SIG-M5 (cell line): ENCODE results near the gene WARS2.
A peak's percentile ranks its signal among the peaks of the same experiment; 100 is the strongest.
"Not testable (repeated sequence)": the region's sequence is repeated elsewhere in the genome, so short reads cannot be mapped to it uniquely, and the experiment has no call there.

Source experiments
- DNase-seq: peaks from one replicate; lab custom pipeline; 2025; lab: John Stamatoyannopoulos, UW

The WARS2 gene

GRCh38 chr1:119140177-119141019 lies at the start of gene WARS2:
Gene WARS2, minus strand, starts transcription at chr1:119140653. Its CDS starts 9 bp downstream, at chr1:119140644.
- DNase-seq, result peak; percentile 83

DNA sequence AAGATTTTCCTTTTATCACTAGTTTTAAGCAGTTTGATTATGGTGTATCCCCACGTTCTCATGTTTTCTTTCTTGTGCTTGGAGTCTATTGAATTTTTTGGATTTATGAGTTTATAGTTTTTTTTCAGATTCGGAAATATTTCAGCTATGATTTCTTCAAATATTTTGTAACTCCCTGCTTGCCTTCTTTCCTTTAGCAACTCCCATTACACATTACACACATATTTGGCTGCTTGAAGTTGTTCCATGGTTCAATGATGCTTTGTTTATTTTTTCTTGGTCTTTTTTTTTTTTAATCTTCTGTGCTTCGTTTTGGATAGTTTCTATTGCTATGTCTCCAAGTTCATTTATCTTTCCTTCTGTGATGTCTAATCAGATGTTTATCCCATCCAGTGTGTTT lies 48.5 kb upstream of the WARS2 start:
- no peak for DNase-seq

DNA sequence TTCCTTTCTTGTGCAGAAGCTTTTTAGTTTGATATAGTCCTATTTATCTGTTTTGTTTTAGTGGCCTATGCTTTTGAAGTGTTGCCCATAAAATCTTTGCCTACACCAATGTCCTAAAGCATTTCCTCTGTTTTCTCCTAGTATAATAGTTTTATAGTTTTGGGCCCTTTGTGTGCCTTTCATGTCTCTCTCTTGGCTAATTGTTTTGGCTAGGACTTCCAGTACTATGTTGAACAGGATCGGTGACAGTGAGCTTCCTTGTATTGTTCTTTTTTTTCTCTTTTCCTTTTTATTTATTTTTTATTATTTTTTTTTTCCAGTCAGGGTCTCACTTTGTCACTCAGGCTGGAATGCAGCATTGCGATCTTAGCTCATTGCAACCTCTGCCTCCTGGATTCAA lies 47.0 kb upstream of the WARS2 start:
- no peak for DNase-seq

- DNase-seq, result no peak
These were observed 46.0 kb upstream of the WARS2 start for GRCh38 chr1:119186471-119186870.

DNA sequence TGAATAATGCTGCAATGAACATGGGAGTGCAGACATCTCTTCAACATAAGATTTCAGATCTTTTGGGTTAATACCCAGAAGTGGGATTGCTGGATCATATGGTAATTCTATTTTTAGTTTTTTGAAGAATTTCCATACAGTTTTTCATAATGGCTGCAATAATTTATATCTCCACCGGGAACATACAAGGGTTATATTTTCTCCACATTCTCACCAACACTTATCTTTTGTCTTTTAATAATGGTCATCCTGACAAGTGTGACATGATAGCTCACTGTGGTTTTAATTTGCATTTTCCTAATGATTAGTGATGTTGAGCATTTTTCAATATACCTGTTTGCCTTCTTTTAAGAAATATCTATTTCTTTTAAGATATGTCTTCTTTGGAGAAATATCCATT lies 44.5 kb upstream of the WARS2 start:
- no peak for DNase-seq

DNA sequence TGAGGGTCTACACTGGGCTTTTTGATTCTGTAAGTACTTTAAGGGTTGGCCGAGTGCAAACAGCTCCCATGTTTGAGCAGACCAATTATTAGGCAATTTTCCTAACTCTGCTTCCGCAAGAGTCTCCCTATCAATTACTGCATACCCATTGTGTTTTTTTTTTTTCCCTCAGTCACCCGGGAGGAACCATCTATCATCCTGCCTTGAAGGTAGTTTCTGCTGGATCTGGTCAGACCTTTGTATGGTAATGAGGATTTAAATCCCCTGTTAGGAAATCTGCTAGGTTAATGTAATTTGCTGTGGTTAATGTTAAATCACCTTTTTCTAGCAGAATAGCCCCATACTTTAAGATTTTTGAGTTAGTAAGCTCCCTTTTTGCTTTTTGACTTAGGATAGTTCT lies 40.8 kb upstream of the WARS2 start:
- no peak for DNase-seq

DNA sequence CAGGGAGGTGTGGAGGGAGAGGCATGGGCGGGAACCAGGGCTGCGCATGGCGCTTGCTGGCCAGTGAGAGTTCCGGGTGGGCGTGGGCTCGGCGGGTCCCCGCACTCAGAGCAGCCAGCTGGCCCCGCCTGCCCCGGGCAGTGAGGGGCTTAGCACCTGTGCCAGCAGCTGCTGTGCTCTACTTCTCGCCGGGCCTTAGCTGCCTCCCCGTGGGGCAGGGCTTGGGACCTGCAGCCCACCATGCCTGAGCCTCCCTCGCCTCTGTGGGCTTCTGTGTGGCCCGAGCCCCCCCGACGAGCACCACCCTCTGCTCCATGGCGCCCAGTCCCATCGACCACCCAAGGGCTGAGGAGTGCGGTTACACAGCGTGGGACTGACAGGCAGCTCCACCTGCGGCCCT lies 38.6 kb upstream of the WARS2 start:
- DNase-seq, result no peak

GRCh38 chr1:119172927-119173326 lies 32.5 kb upstream of the WARS2 start:
- not testable (repeated sequence) for DNase-seq

DNA sequence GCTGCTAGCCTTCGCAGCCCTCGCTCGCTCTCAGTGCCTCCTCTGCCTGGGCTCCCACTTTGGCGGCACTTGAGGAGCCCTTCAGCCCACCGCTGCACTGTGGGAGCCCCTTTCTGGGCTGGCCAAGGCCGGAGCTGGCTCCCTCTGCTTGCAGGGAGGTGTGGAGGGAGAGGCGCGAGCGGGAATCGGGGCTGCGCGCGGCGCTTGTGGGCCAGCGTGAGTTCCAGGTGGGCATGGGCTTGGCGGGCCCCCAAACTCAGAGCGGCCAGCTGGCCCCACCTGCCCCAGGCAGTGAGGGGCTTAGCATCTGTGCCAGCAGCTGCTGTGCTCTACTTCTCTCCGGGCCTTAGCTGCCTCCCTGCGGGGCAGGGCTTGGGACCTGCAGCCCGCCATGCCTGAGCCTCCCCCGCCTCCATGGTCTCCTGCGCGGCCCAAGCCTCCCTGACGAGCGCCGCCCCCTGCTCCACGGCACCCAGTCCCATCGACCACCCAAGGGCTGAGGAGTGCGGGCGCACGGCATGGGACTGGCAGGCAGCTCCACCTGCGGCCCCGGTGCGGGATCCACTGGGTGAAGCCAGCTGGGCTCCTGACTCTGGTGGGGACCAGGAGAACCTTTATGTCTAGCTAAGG lies 31.0 kb upstream of the WARS2 start:
- DNase-seq, result not testable (repeated sequence)

GRCh38 chr1:119163396-119163795 lies 22.9 kb upstream of the WARS2 start:
- DNase-seq, result no peak

- DNase-seq, result no peak
These were observed 20.4 kb upstream of the WARS2 start for GRCh38 chr1:119160866-119161265.

DNA sequence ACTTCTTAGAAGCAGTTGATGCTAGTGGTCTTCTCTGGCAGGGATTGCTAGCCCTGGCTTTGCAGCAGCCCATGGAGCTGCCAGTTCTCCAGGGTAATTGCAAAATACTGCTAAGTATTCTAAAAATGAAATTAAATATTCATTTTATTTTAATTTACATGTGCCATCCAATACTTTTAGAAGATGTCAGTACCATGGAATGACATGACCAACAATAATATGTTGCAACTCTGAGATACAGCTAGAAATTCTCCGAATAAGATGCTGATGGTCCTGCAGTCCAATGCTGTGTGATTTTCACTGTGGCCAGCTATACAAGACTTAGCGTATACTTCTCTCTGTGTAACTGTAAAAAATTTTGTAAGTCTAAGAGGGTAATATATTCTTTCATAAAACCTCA lies 20.0 kb upstream of the WARS2 start:
- DNase-seq, result no peak

DNA sequence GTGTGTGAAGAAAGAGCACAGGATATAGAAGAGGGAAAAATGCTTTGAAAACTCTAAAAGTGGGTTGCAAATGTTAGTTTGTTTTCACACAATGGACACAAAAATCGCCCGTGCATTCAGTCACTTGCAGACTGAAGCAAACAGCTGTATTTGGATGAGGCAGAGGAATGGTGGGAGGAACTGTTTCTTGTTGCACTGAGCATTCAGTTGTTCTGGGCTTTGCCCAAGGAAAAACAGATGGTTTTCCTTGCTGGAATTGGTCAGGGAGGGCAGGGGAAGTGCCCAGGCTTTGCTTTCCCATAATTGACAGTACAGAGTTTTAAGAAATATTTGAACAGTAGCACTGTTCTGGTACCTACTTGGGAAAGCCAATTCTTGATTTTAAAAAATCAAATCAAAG lies 19.5 kb upstream of the WARS2 start:
- no peak for DNase-seq

DNA sequence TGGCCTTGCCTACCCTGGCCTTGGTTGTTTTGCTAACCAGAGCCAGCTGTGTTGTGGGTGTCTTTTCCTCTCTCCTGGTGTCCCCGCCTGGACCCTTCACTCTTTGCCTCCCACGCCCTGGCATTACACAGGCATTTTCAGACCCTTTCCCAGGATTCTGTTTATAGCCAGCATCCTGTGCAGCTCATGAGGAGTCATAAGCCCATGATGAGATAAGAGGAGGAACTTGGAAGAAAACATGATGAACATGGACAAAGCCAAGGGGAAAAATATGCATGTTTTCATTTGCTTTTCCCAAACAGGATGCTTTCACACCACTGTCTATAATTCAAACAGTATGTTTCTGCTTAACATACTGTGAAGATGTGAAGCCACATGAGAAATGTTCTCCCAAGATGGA lies 18.7 kb upstream of the WARS2 start:
- DNase-seq, result no peak

DNA sequence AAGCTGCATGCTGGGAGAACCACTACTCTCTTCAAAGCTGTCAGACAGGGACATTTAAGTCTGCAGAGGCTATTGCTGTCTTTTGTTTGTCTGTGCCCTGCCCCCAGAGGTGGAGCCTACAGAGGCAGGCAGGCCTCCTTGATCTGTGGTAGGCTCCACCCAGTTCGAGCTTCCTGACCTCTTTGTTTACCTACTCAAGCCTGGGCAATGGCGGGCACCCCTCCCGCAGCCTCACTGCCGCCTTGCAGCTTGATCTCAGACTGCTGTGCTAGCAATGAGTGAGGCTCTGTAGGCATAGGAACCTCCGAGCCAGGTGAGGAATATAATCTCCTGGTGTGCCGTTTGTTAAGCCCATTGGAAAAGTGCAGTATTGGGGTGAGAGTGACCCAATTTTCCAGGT lies 16.3 kb upstream of the WARS2 start:
- DNase-seq, result not testable (repeated sequence)

DNA sequence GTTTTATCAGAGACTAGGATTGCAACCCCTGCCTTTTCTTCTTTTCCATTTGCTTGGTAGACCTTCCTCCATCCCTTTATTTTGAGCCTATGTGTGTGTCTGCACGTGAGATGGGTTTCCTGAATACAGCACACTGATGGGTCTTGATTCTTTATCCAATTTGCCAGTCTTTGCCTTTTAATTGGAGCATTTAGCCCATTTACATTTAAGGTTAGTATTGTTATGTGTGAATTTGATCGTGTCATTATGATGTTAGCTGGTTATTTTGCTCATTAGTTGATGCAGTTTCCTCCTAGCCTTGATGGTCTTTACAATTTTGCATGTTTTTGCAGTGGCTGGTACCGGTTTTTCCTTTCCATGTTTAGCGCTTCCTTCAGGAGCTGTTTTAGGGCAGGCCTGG lies 14.6 kb upstream of the WARS2 start:
- not testable (repeated sequence) for DNase-seq

DNA sequence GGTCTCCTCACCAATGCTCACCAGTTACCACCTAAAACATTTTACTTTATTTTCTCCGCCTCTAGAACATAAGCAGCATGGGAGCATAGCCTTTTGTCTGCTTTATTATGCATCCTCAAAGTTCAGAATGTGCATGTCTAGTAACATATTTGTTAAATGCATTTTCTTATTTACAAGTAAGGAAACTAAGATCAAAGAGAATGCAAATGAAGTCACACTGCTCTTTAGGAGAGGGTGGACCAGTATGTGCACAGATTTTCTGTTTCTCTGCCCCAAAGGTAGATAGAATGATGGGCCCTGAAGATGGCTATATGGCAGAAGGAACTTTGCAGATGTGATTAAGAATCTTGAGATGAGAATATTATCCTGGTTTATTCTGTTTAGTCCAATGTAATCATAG lies 9.7 kb upstream of the WARS2 start:
- DNase-seq, result no peak

- DNase-seq, result no peak
These were observed 7.2 kb upstream of the WARS2 start for GRCh38 chr1:119147661-119148090.

- no peak for DNase-seq
These were observed 6.0 kb upstream of the WARS2 start for GRCh38 chr1:119146466-119146865.

- DNase-seq, result no peak
These were observed 4.4 kb upstream of the WARS2 start for GRCh38 chr1:119144813-119145212.

DNA sequence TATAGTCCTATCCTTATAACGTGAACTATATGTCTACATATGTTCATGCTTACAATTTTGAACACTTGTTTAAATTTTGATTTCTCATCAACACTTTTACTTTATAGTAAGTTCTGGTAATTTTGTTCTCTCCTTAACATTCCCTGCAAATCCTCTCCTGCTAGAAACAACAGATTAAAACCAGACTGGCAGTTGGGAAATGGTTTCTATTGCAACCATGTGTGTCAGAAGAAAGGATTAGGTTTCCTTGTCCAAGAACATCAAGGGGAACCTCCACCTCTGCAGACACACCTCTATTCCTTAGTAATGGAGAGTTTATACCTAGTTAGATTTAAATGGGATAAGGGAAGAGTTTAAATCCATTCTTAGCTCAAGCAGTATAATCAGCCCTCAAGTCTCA lies 3.3 kb upstream of the WARS2 start:
- DNase-seq, result no peak

DNA sequence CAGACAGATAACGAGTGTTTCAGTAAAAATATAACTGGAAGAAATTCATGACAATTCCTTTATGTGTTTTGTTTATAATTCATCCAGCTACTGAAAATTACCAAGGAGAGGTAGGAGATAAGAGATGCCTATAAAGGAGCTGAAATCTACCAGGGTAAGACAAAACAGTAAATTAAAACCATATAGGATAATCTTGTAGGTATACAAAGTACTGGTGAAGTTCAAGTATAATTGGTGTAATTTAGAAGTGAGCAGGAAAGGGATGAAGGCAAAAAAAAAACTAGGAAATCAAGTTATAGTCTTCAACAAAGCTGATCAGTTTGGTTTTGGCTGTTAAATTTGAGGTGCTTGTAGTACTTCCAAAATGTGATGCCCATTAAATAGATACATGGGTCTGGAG lies 1.2 kb upstream of the WARS2 start:
- DNase-seq, result no peak

- no peak for DNase-seq
These were observed 569 bp upstream of the WARS2 start for GRCh38 chr1:119141020-119141424.

GRCh38 chr1:119139857-119140176 lies 636 bp downstream of the WARS2 start:
- DNase-seq, result no peak
